K562 (cell line): ENCODE data around the gene SPI1. TPM values are rescaled to one million over a fixed set of nuclear protein-coding genes. Genes with fewer than 3 reads are reported as not detected.

ENCODE experiments used
- BCL6 ChIP-seq: fragments of 250-450 bp; sonication (Bioruptor Pico); IDR thresholded peaks from 2 replicates; pipeline ENCODE4 v1.4.0; 2020
- FOXM1 ChIP-seq, 2 experiments: fragments of 450-650 bp in 1 of 2; sonication (generic) in 1 of 2; formaldehyde crosslinking in 1 of 2; IDR thresholded peaks; 2 replicates each; pipeline versions ENCODE4 v1.6.1 to v1.9.0; 2017 to 2022; ENCODE audit warnings: low read depth in 2 of 2, mild to moderate bottlenecking in 2 of 2, missing genetic modification reagents in 1 of 2, moderate library complexity in 1 of 2
- HMGN3 ChIP-seq: IDR thresholded peaks from 2 replicates; pipeline ENCODE4 v1.6.1; 2011; ENCODE audit warnings: borderline replicate concordance, low read depth, mild to moderate bottlenecking, mixed read lengths, low read length; ENCODE audit not compliant: insufficient read length; ENCODE audit errors: extremely low read depth
- KAT2B ChIP-seq: IDR thresholded peaks from one replicate; pipeline ENCODE4 v1.6.1; 2012; ENCODE audit warnings: low read depth, mild to moderate bottlenecking, control low read depth, inconsistent platforms, low read length, moderate library complexity
- KDM5B ChIP-seq: fragments of 200-600 bp; sonication (generic); IDR thresholded peaks from 2 replicates; pipeline ENCODE4 v1.6.1; 2012; ENCODE audit warnings: low read depth, mild to moderate bottlenecking, moderate library complexity, low read length, control low read depth, inconsistent platforms; ENCODE audit not compliant: insufficient replicate concordance
- L3MBTL2 ChIP-seq: fragments of 450-650 bp; IDR thresholded peaks from 2 replicates; pipeline ENCODE4 v1.6.1; 2016; ENCODE audit warnings: mild to moderate bottlenecking, moderate library complexity
- NR0B1 ChIP-seq: fragments of 450-650 bp; IDR thresholded peaks from one replicate; pipeline ENCODE4 v1.6.1; 2018; ENCODE audit warnings: mild to moderate bottlenecking, moderate library complexity; ENCODE audit not compliant: partially characterized antibody
- SFPQ ChIP-seq: fragments of 200-400 bp; formaldehyde crosslinking; IDR thresholded peaks from 2 replicates; pipeline ENCODE4 v1.6.1; 2017; ENCODE audit warnings: mild to moderate bottlenecking, low read depth, low read length, moderate library complexity
- SMARCE1 ChIP-seq: fragments of 450-650 bp; IDR thresholded peaks from 2 replicates; pipeline ENCODE4 v1.7.1; 2016; ENCODE audit warnings: mild to moderate bottlenecking
- SP1 ChIP-seq: sonication (generic); formaldehyde crosslinking; IDR thresholded peaks from 2 replicates; pipeline ENCODE4 v1.8.1; 2022; ENCODE audit warnings: mild to moderate bottlenecking, missing genetic modification reagents
- TAF7 ChIP-seq: fragments of 450-650 bp; IDR thresholded peaks from 2 replicates; pipeline ENCODE4 v1.6.1; 2016; ENCODE audit warnings: missing genetic modification characterization, missing compliant biosample characterization
- XRCC3 ChIP-seq: fragments of 450-650 bp; IDR thresholded peaks from 2 replicates; pipeline ENCODE4 v1.6.1; 2017; ENCODE audit warnings: mild to moderate bottlenecking, moderate library complexity
- ZBTB26 ChIP-seq: fragments of 450-650 bp; formaldehyde crosslinking; IDR thresholded peaks from 2 replicates; pipeline ENCODE4 v1.4.0; 2022; ENCODE audit warnings: missing genetic modification characterization
- ZBTB34 ChIP-seq: fragments of 250-450 bp; sonication (Bioruptor Pico); IDR thresholded peaks from 2 replicates; pipeline ENCODE4 v1.8.0; 2021; ENCODE audit warnings: mild to moderate bottlenecking, moderate library complexity
- ZNF134 ChIP-seq: fragments of 250-450 bp; sonication (Bioruptor Pico); conservative IDR thresholded peaks from 2 replicates; pipeline ENCODE4 v1.4.0; 2020
- ZNF639 ChIP-seq, 2 experiments: fragments of 200-800 bp in 1 of 2; sonication (Bioruptor generic) in 1 of 2; sonication (generic) in 1 of 2; formaldehyde crosslinking in 1 of 2; IDR thresholded peaks in 1 of 2; conservative IDR thresholded peaks in 1 of 2; 2 replicates each; pipeline versions ENCODE4 v1.5.0 to v1.6.1; 2016 to 2020; ENCODE audit warnings: missing compliant biosample characterization in 1 of 2, missing genetic modification characterization in 1 of 2, missing genetic modification reagents in 1 of 2
- ZNF695 ChIP-seq: fragments of 450-650 bp; formaldehyde crosslinking; IDR thresholded peaks from 2 replicates; pipeline ENCODE4 v1.4.0; 2020; ENCODE audit warnings: mild to moderate bottlenecking, moderate library complexity
- polyA plus RNA-seq, 8 experiments: library from polyadenylated mRNA; depleted of rRNA in 4 of 8; stranded (reverse) in 5 of 8; unstranded in 3 of 8; fragments of >200 nt; fragmentation: Nextera tagmentation in 2 of 8; fragmentation: Illumina TruSeq in 1 of 8; extraction: Ambion mirVana in 2 of 8; extraction: Trizol in 1 of 8; gene quantifications; 2 replicates each; pipeline versions ENCODE4 v1.2.1 to v1.2.3, GENCODE V29; 2011 to 2014; ENCODE audit warnings: inconsistent platforms in 1 of 8, missing spikeins in 1 of 8
- total RNA-seq, 7 experiments: library from RNA; depleted of rRNA in 6 of 7; stranded (reverse); fragments of >200 nt in 6 of 7; fragmentation: Illumina TruSeq in 2 of 7; extraction: Trizol in 2 of 7; gene quantifications; 2 replicates each; pipeline versions ENCODE4 v1.2.1 to v1.2.3, GENCODE V29; 2011 to 2021; ENCODE audit warnings: low replicate concordance in 1 of 7

SPI1 gene
- total and polyA plus RNA-seq, 9 of the 15 experiments (the other 6 are each of a cell fraction or from before 2014, with no cell fraction given) = 0.10 to 33.7 (median 10.3) TPM

GRCh38 chr11:47394322-47395222 lies 16.2 kb upstream of the SPI1 start (continued):
- TF ChIP-seq NR0B1 (no peak), BCL6 (0 out of 2 replicates have a peak, but pooled peaks have one; percentile 35), KDM5B (no peak), FOXM1 (IDR thresholded peaks at IDR 0.05; ENCODE audit: low read depth) (no peak), FOXM1 (CRISPR knock-in tag; IDR thresholded peaks at IDR 0.05; ENCODE audit: low read depth) (0 out of 2 replicates have a peak, but pooled peaks have one; percentile 47), XRCC3 (no peak), HMGN3 (peak; percentile 64), L3MBTL2 (peak; percentile 77), ZBTB34 (CRISPR knock-in tag) (0 out of 2 replicates have a peak, but pooled peaks have one; percentile 67), ZNF695 (CRISPR knock-in tag) (peak; percentile 30; the same call in 1 of the 2 replicates), TAF7 (tag) (no peak; the same call in 1 of the 2 replicates), ZNF134 (CRISPR knock-in tag) (no peak), KAT2B (no peak), SFPQ (no peak), SP1 (no peak; the same call in 1 of the 2 replicates), ZNF639 (CRISPR knock-in tag; conservative IDR thresholded peaks at IDR 0.05 in 1 of 2, IDR thresholded peaks at IDR 0.05 in 1 of 2) (peak in 1 of 2 experiments; percentile 47; a peak in 2 of 4 replicates), ZBTB26 (CRISPR knock-in tag) (no peak), SMARCE1 (peak; percentile 50; the same call in 1 of the 2 replicates)
